GM23338 (cell line): ENCODE results near the gene ZNF326. TPM values are rescaled to one million over a fixed set of nuclear protein-coding genes. Genes with fewer than 3 reads are reported as not detected.

Experiments
- polyA plus RNA-seq: library from polyadenylated mRNA; unstranded; fragments of >200 nt; fragmentation: Nextera tagmentation; extraction: Ambion mirVana; gene quantifications from 2 replicates; pipeline ENCODE4 v1.2.1, GENCODE V29; 2016
- small RNA-seq: library from RNA; depleted of rRNA; stranded (forward); fragments of <200 nt; gene quantifications from one replicate; pipeline ENCODE3, GENCODE V24; 2014; ENCODE audit warnings: low replicate concordance
- total RNA-seq: library from RNA; depleted of rRNA; stranded (reverse); fragments of >200 nt; shearing (Covaris generic); gene quantifications from 2 replicates; pipeline ENCODE4 v1.2.3, GENCODE V29; 2014; rRNA removed

The ZNF326 gene
- total and polyA plus RNA-seq, 2 experiments from 2014 or later, result 28.6 to 35.1 TPM

Small RNA genes lying within 50 kb of the gene (small RNA-seq; reads per million reads assigned to genes)
- not detected for gene RN7SKP272

Other genes with a start within 250 kb of the ZNF326 start
- 48.1 and 48.8 TPM in 2 replicates for gene LRRC8D, start 174.1 kb upstream of the ZNF326 start, total RNA-seq
- 22.4 and 23.6 TPM in 2 replicates for gene LRRC8D, start 174.1 kb upstream of the ZNF326 start, polyA plus RNA-seq